LNCaP clone FGC (cell line): Measurements from ENCODE around the gene SEC61A2.

Experiments used
- DNase-seq: peaks from one replicate; pipeline ENCODE4 v3.0.0-alpha.2; 2011; ENCODE audit warnings: low read depth
- H3K4me3 ChIP-seq: 2 replicates; pipeline ENCODE4 v1.5.1; 2011; ENCODE audit warnings: mild to moderate bottlenecking, low read depth, low read length, control low read depth
- CTCF ChIP-seq: IDR thresholded peaks from 2 replicates; pipeline ENCODE4 v1.5.1; 2012; ENCODE audit warnings: mild to moderate bottlenecking; ENCODE audit not compliant: control insufficient read depth, insufficient read depth; ENCODE audit errors: extremely low read depth

Gene SEC61A2

GRCh38 chr10:12098966-12099365 is 30.5 kb upstream of the SEC61A2 start:
- no peak overlapping the region for H3K4me3 ChIP-seq
- DNase-seq, result no peak
- TF ChIP-seq CTCF, result no peak

GRCh38 chr10:12103802-12104201 is 25.7 kb upstream of the SEC61A2 start:
- H3K4me3 ChIP-seq, result no peak overlapping the region
- no peak for TF ChIP-seq CTCF
- no peak for DNase-seq

- no peak for DNase-seq
- H3K4me3 ChIP-seq, result no peak overlapping the region
- TF ChIP-seq CTCF, result no peak
These were observed 21.7 kb upstream of the SEC61A2 start for GRCh38 chr10:12107781-12108180.

- no peak overlapping the region for H3K4me3 ChIP-seq
- no peak for TF ChIP-seq CTCF
- DNase-seq, result no peak
These were observed 20.2 kb upstream of the SEC61A2 start for GRCh38 chr10:12109286-12109685.

GRCh38 chr10:12111528-12111927 is 17.9 kb upstream of the SEC61A2 start:
- DNase-seq, result no peak
- H3K4me3 ChIP-seq, result no peak overlapping the region
- TF ChIP-seq CTCF, result no peak

GRCh38 chr10:12113627-12114026 is 15.8 kb upstream of the SEC61A2 start:
- no peak for DNase-seq
- no peak overlapping the region for H3K4me3 ChIP-seq
- no peak for TF ChIP-seq CTCF

- H3K4me3 ChIP-seq, result no peak overlapping the region
- no peak for DNase-seq
- TF ChIP-seq CTCF, result no peak
These were observed 7.8 kb upstream of the SEC61A2 start for GRCh38 chr10:12121673-12122072.
